A549 treated with CpdA at 1 μM for 4 hours (cell line): ENCODE data around the gene ZFP3. TPM values are rescaled to one million over a fixed set of nuclear protein-coding genes. Genes with fewer than 3 reads are reported as not detected.

ENCODE experiments used
- total RNA-seq: library from RNA; stranded (reverse); fragments of 200-300 nt; extraction: Qiagen RNA extraction; gene quantifications from 5 replicates; pipeline ENCODE4 v1.2.3, GENCODE V29; 2022; ENCODE audit warnings: low read depth

The ZFP3 gene
- total RNA-seq: 0.68 to 1.2 TPM (median 0.89 TPM) in 5 replicates

GRCh38 chr17:5078106-5079028 is at the start of gene ZFP3:
Gene ZFP3, plus strand, starts transcription at chr17:5078467. Its CDS starts 13,038 bp downstream, at chr17:5091505.

GRCh38 chr17:5035315-5035714 is 43.0 kb upstream of the ZFP3 start, which contains the start of gene SLC52A1:
Gene SLC52A1, minus strand, starts transcription at chr17:5035426. Its CDS starts 820 bp downstream, at chr17:5034606.

GRCh38 chr17:5111402-5112204 is 33.3 kb downstream of the ZFP3 start, which contains the start of gene ZNF232:
Gene ZNF232, minus strand, starts transcription at chr17:5111878. Its CDS starts 56 bp downstream, at chr17:5111822.

GRCh38 chr17:5115673-5116651 is 37.7 kb downstream of the ZFP3 start, which contains the start of gene USP6:
Gene USP6, plus strand, starts transcription at chr17:5116032. Its CDS starts 14,336 bp downstream, at chr17:5130368.

Other genes starting within 250 kb of the ZFP3 start
- gene MINK1, start 245.1 kb upstream of the ZFP3 start, total RNA-seq: 51.5 to 62.4 TPM (median 57.5 TPM) in 5 replicates
- 0.22 to 0.38 TPM (median 0.31 TPM) in 5 replicates for gene C17orf107, start 178.9 kb upstream of the ZFP3 start, total RNA-seq
- gene CHRNE, start 175.4 kb upstream of the ZFP3 start, total RNA-seq: 0.06 to 0.17 TPM (median 0.13 TPM) in 4 of 5 replicates, not detected in the other
- 0.03 TPM in 1 of 5 replicates, not detected in the others for gene GP1BA, start 146.2 kb upstream of the ZFP3 start, total RNA-seq
- gene SLC25A11, start 138.4 kb upstream of the ZFP3 start, total RNA-seq: 54.1 to 83.4 TPM (median 76.5 TPM) in 5 replicates
- 96.0 to 144 TPM (median 124 TPM) in 5 replicates for gene RNF167, start 138.2 kb upstream of the ZFP3 start, total RNA-seq
- 2,321 to 2,833 TPM (median 2,776 TPM) in 5 replicates for gene PFN1, start 129.9 kb upstream of the ZFP3 start, total RNA-seq
- gene ENO3, start 127.3 kb upstream of the ZFP3 start, total RNA-seq: 48.2 to 65.0 TPM (median 54.7 TPM) in 5 replicates
- 75.7 to 100 TPM (median 76.7 TPM) in 5 replicates for gene SPAG7, start 110.7 kb upstream of the ZFP3 start, total RNA-seq
- gene CAMTA2, start 90.8 kb upstream of the ZFP3 start, total RNA-seq: 30.5 to 43.3 TPM (median 32.4 TPM) in 5 replicates
- 1.0 to 1.6 TPM (median 1.3 TPM) in 5 replicates for gene INCA1, start 80.9 kb upstream of the ZFP3 start, total RNA-seq
- 101 to 112 TPM (median 103 TPM) in 5 replicates for gene KIF1C, start 80.5 kb upstream of the ZFP3 start, total RNA-seq
- 0.34 to 1.0 TPM (median 0.72 TPM) in 5 replicates for gene SLC52A1, start 43.0 kb upstream of the ZFP3 start, total RNA-seq
- gene ZNF232, start 33.4 kb downstream of the ZFP3 start, total RNA-seq: 4.1 to 4.7 TPM (median 4.6 TPM) in 5 replicates
- gene USP6, start 37.6 kb downstream of the ZFP3 start, total RNA-seq: 0.01 to 0.05 TPM (median 0.03 TPM) in 4 of 5 replicates, not detected in the other
- gene ZNF594, start 113.4 kb downstream of the ZFP3 start, total RNA-seq: 1.2 to 2.2 TPM (median 1.5 TPM) in 5 replicates
- not detected in 5 replicates for gene SCIMP, start 156.4 kb downstream of the ZFP3 start, total RNA-seq
- 38.6 to 45.7 TPM (median 43.3 TPM) in 5 replicates for gene RABEP1, start 203.8 kb downstream of the ZFP3 start, total RNA-seq